ENCODE results near the gene FIGLA.

GRCh38 chr2:70732766-70733645, 57.4 kb downstream of the FIGLA start:
- TF ChIP-seq, protein P1, sequence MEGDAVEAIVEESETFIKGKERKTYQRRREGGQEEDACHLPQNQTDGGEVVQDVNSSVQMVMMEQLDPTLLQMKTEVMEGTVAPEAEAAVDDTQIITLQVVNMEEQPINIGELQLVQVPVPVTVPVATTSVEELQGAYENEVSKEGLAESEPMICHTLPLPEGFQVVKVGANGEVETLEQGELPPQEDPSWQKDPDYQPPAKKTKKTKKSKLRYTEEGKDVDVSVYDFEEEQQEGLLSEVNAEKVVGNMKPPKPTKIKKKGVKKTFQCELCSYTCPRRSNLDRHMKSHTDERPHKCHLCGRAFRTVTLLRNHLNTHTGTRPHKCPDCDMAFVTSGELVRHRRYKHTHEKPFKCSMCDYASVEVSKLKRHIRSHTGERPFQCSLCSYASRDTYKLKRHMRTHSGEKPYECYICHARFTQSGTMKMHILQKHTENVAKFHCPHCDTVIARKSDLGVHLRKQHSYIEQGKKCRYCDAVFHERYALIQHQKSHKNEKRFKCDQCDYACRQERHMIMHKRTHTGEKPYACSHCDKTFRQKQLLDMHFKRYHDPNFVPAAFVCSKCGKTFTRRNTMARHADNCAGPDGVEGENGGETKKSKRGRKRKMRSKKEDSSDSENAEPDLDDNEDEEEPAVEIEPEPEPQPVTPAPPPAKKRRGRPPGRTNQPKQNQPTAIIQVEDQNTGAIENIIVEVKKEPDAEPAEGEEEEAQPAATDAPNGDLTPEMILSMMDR (IDR thresholded peaks at IDR 0.05) = no peak
- no peak for TF ChIP-seq POLR2A (IDR thresholded peaks at IDR 0.05)

Data from thyroid gland (tissue), 4 donors.